PC-9 (cell line): ENCODE results near the gene TRABD2B. TPM values are rescaled to one million over a fixed set of nuclear protein-coding genes. Genes with fewer than 3 reads are reported as not detected.

Source experiments
- BruUV-seq: library from RNA; stranded (reverse); fragments of 400-500 nt; replicated peaks from 2 replicates; lab custom pipeline; 2021; lab: Mats Ljungman, UMichigan
- CTCF ChIA-PET: fragments of 300-600 bp; sonication (Branson Sonifier 250); formaldehyde crosslinking; loops from one replicate; lab custom pipeline; 2022; ENCODE audit warnings: antibody characterized with exemption; lab: Charles Lee
- POLR2A ChIA-PET: fragments of 300-600 bp; sonication (Branson Sonifier 250); formaldehyde crosslinking; loops from one replicate; lab custom pipeline; 2022; ENCODE audit warnings: antibody characterized with exemption; ENCODE audit not compliant: unreplicated experiment; lab: Charles Lee
- DNase-seq, 2 experiments: peaks; one replicate each; pipeline versions ENCODE4 v3.0.0 to v3.0.0-alpha.2; 2015 to 2022; ENCODE audit warnings: mixed read lengths in 1 of 2
- H2AFZ ChIP-seq: fragments of 200-600 bp; sonication (generic); 2 replicates; pipeline ENCODE4 v1.8.1; 2017; ENCODE audit warnings: antibody characterized with exemption
- H3F3A ChIP-seq: fragments of 200-600 bp; sonication (generic); 2 replicates; pipeline ENCODE4 v1.8.1; 2017; ENCODE audit warnings: antibody characterized with exemption, mild to moderate bottlenecking, low read depth; ENCODE audit not compliant: insufficient read depth
- H3K27ac ChIP-seq: fragments of 200-600 bp; sonication (generic); 2 replicates; pipeline ENCODE4 v1.6.1; 2016; ENCODE audit warnings: mixed run types
- H3K27me3 ChIP-seq: fragments of 200-600 bp; sonication (generic); 2 replicates; pipeline ENCODE4 v1.6.1; 2016; ENCODE audit warnings: low read depth, mixed run types; ENCODE audit not compliant: insufficient read depth
- H3K36me3 ChIP-seq: fragments of 200-600 bp; sonication (generic); 2 replicates; pipeline ENCODE4 v1.6.1; 2016; ENCODE audit warnings: low read depth, mixed run types
- H3K4me1 ChIP-seq: fragments of 200-600 bp; sonication (generic); replicated peaks from 2 replicates; pipeline ENCODE4 v1.6.1; 2016; ENCODE audit warnings: mixed run types; ENCODE audit not compliant: insufficient read depth
- H3K4me2 ChIP-seq: fragments of 200-600 bp; sonication (generic); 2 replicates; pipeline ENCODE4 v1.6.1; 2017; ENCODE audit warnings: mixed run types
- H3K4me3 ChIP-seq: fragments of 200-600 bp; sonication (generic); 2 replicates; pipeline ENCODE4 v1.6.1; 2016; ENCODE audit warnings: mixed run types
- H3K79me2 ChIP-seq: fragments of 200-600 bp; sonication (generic); 2 replicates; pipeline ENCODE4 v1.6.1; 2017; ENCODE audit warnings: low read depth, mixed run types
- H3K9me2 ChIP-seq: fragments of 200-600 bp; sonication (generic); 2 replicates; pipeline ENCODE4 v1.8.1; 2017; ENCODE audit warnings: mild to moderate bottlenecking; ENCODE audit not compliant: insufficient read depth
- H3K9me3 ChIP-seq: fragments of 200-600 bp; sonication (generic); 2 replicates; pipeline ENCODE4 v1.8.1; 2016; ENCODE audit warnings: low read depth; ENCODE audit not compliant: insufficient read depth
- H4K20me1 ChIP-seq: fragments of 200-600 bp; sonication (generic); 2 replicates; pipeline ENCODE4 v1.8.1; 2017; ENCODE audit not compliant: insufficient read depth
- CTCF ChIP-seq: fragments of 200-600 bp; sonication (generic); conservative IDR thresholded peaks from 2 replicates; pipeline ENCODE4 v1.6.1; 2017; ENCODE audit warnings: mixed run types, antibody characterized with exemption, mild to moderate bottlenecking, moderate library complexity
- EZH2 ChIP-seq: fragments of 200-600 bp; sonication (generic); IDR thresholded peaks from 2 replicates; pipeline ENCODE4 v1.8.0; 2017; ENCODE audit warnings: antibody characterized with exemption, low read depth
- intact Hi-C: fragments of 100-400 bp; cut with micrococcal nuclease; formaldehyde crosslinking; loops from one replicate; pipeline ENCODE4 v1.10.0; 2022; ENCODE audit not compliant: unreplicated experiment
- total RNA-seq: library from RNA; stranded (reverse); gene quantifications from 2 replicates; pipeline ENCODE4 v1.2.3, GENCODE V29; 2021

TRABD2B gene
- total RNA-seq, 1 experiment from 2014 or later = not detected

GRCh38 chr1:47992720-47993415 lies 4.3 kb downstream of the TRABD2B start:
- no peak overlapping the region for H3K4me3 ChIP-seq
- H4K20me1 ChIP-seq = no peaks in the 10 kb centered on the region
- CTCF ChIA-PET = no interaction called here
- H3F3A ChIP-seq = no peaks in the 10 kb centered on the region
- POLR2A ChIA-PET = no interaction called here
- H3K9me3 ChIP-seq = no peaks in the 10 kb centered on the region
- peaks cover 9% of the 10 kb centered on the region; the same call in 1 of the 2 replicates for H3K27me3 ChIP-seq
- H2AFZ ChIP-seq = no peak overlapping the region
- no peaks in the 10 kb centered on the region for H3K9me2 ChIP-seq
- no peak for TF ChIP-seq EZH2
- BruUV-seq = no TSS peak
- no peak overlapping the region for H3K4me2 ChIP-seq
- H3K79me2 ChIP-seq = no peaks in the 10 kb centered on the region
- H3K36me3 ChIP-seq = no peaks in the 10 kb centered on the region
- no peak for DNase-seq
- no peaks in the 10 kb centered on the region for H3K4me1 ChIP-seq
- intact Hi-C loops = no loop called here
- no peak overlapping the region for H3K27ac ChIP-seq

GRCh38 chr1:47991673-47992072 lies 5.5 kb downstream of the TRABD2B start:
- TF ChIP-seq CTCF = no peak
- TF ChIP-seq EZH2 = no peak
- Histone ChIP-seq H3K4me3 (no peak overlapping the region), H3K36me3 (no peaks in the 10 kb centered on the region), H3K9me2 (no peaks in the 10 kb centered on the region), H3K27ac (no peak overlapping the region), H3K79me2 (no peaks in the 10 kb centered on the region), H3K4me1 (no peaks in the 10 kb centered on the region), H3K27me3 (0 out of 2 replicates have a peak, but pooled peaks cover 7% of the 10 kb centered on the region), H3K9me3 (no peaks in the 10 kb centered on the region), H3K4me2 (no peak overlapping the region), H3F3A (no peaks in the 10 kb centered on the region), H4K20me1 (no peaks in the 10 kb centered on the region), H2AFZ (no peak overlapping the region)
- BruUV-seq = no TSS peak
- DNase-seq = no peak
- POLR2A ChIA-PET = no interaction called here
- intact Hi-C loops = no loop called here
- CTCF ChIA-PET = no interaction called here

GRCh38 chr1:47991187-47991586 lies 6.0 kb downstream of the TRABD2B start:
- Histone ChIP-seq H3K27me3 (0 out of 2 replicates have a peak, but pooled peaks cover 7% of the 10 kb centered on the region), H3K4me1 (no peaks in the 10 kb centered on the region), H3K4me3 (no peak overlapping the region), H3K9me2 (no peaks in the 10 kb centered on the region), H3K79me2 (no peaks in the 10 kb centered on the region), H4K20me1 (no peaks in the 10 kb centered on the region), H3F3A (no peaks in the 10 kb centered on the region), H3K4me2 (no peak overlapping the region), H3K36me3 (no peaks in the 10 kb centered on the region), H3K27ac (no peak overlapping the region), H3K9me3 (no peaks in the 10 kb centered on the region), H2AFZ (no peak overlapping the region)
- POLR2A ChIA-PET = no interaction called here
- TF ChIP-seq CTCF = no peak
- TF ChIP-seq EZH2 = no peak
- intact Hi-C loops = no loop called here
- CTCF ChIA-PET = no interaction called here
- no TSS peak for BruUV-seq
- no peak for DNase-seq
